ENCODE measurements around the gene PHKB. TPM values are rescaled to one million over a fixed set of nuclear protein-coding genes. Genes with fewer than 3 reads are reported as not detected.

PHKB gene
- polyA plus RNA-seq, 1 donor from 2014 or later = 99.5 TPM

GRCh38 chr16:47713225-47713595 lies 252.1 kb downstream of the PHKB start:
- Histone ChIP-seq H3K4me3 (ENCODE audit: low read length) (no peak overlapping the region), H2AFZ (ENCODE audit: low read depth, low read length) (no peak overlapping the region), H4K20me1 (ENCODE audit: insufficient read depth) (no peaks in the 10 kb centered on the region), H3F3A (ENCODE audit: insufficient read depth, low read length, poor library complexity, severe bottlenecking) (no peaks in the 10 kb centered on the region), H3K27ac (ENCODE audit: low read length) (no peak overlapping the region), H3K9ac (ENCODE audit: low read length) (no peak overlapping the region), H3K9me3 (ENCODE audit: low read length) (no peaks in the 10 kb centered on the region), H3K27me3 (ENCODE audit: insufficient read depth, low read depth, low read length) (no peaks in the 10 kb centered on the region), H3K9me2 (ENCODE audit: insufficient read depth, low read length) (no peaks in the 10 kb centered on the region), H3K4me2 (ENCODE audit: low read length) (no peak overlapping the region), H3K36me3 (ENCODE audit: insufficient read depth, low read length) (no peaks in the 10 kb centered on the region), H3K79me2 (replicated peaks; ENCODE audit: insufficient read depth, low read length) (no peaks in the 10 kb centered on the region)
- no peak for TF ChIP-seq CTCF (IDR thresholded peaks at IDR 0.05; ENCODE audit: poor library complexity, severe bottlenecking)
- TF ChIP-seq MXI1 (conservative IDR thresholded peaks at IDR 0.05; ENCODE audit: poor library complexity, severe bottlenecking) = no peak
- TF ChIP-seq RAD21 (conservative IDR thresholded peaks at IDR 0.05) = no peak
- no peak for TF ChIP-seq TAF1 (IDR thresholded peaks at IDR 0.05; ENCODE audit: low read depth)
- TF ChIP-seq SMC3 (conservative IDR thresholded peaks at IDR 0.05; ENCODE audit: poor library complexity) = no peak
- TF ChIP-seq EZH2 (IDR thresholded peaks at IDR 0.05; ENCODE audit: borderline replicate concordance, insufficient read depth, low read length, poor library complexity, severe bottlenecking) = no peak
- TF ChIP-seq EP300 (conservative IDR thresholded peaks at IDR 0.05; ENCODE audit: poor library complexity, severe bottlenecking) = no peak
- no peak for TF ChIP-seq REST (IDR thresholded peaks at IDR 0.05; ENCODE audit: borderline replicate concordance)
- no peak for TF ChIP-seq POLR2AphosphoS5 (IDR thresholded peaks at IDR 0.05)

GRCh38 chr16:47715442-47716083 lies 254.4 kb downstream of the PHKB start:
- Histone ChIP-seq H3F3A (ENCODE audit: insufficient read depth, low read length, poor library complexity, severe bottlenecking) (no peaks in the 10 kb centered on the region), H2AFZ (ENCODE audit: low read depth, low read length) (no peak overlapping the region), H3K9me2 (ENCODE audit: insufficient read depth, low read length) (no peaks in the 10 kb centered on the region), H3K27me3 (ENCODE audit: insufficient read depth, low read depth, low read length) (no peaks in the 10 kb centered on the region), H3K4me3 (ENCODE audit: low read length) (no peak overlapping the region), H3K9me3 (ENCODE audit: low read length) (no peaks in the 10 kb centered on the region), H3K79me2 (replicated peaks; ENCODE audit: insufficient read depth, low read length) (no peaks in the 10 kb centered on the region), H3K27ac (ENCODE audit: low read length) (no peak overlapping the region), H3K9ac (ENCODE audit: low read length) (no peak overlapping the region), H3K4me2 (ENCODE audit: low read length) (no peak overlapping the region), H3K36me3 (ENCODE audit: insufficient read depth, low read length) (no peaks in the 10 kb centered on the region), H4K20me1 (ENCODE audit: insufficient read depth) (no peaks in the 10 kb centered on the region)
- no peak for TF ChIP-seq EZH2 (IDR thresholded peaks at IDR 0.05; ENCODE audit: borderline replicate concordance, insufficient read depth, low read length, poor library complexity, severe bottlenecking)
- no peak for TF ChIP-seq MXI1 (conservative IDR thresholded peaks at IDR 0.05; ENCODE audit: poor library complexity, severe bottlenecking)
- TF ChIP-seq EP300 (conservative IDR thresholded peaks at IDR 0.05; ENCODE audit: poor library complexity, severe bottlenecking) = no peak
- TF ChIP-seq SMC3 (conservative IDR thresholded peaks at IDR 0.05; ENCODE audit: poor library complexity) = no peak
- TF ChIP-seq TAF1 (IDR thresholded peaks at IDR 0.05; ENCODE audit: low read depth) = no peak
- no peak for TF ChIP-seq RAD21 (conservative IDR thresholded peaks at IDR 0.05)
- no peak for TF ChIP-seq POLR2AphosphoS5 (IDR thresholded peaks at IDR 0.05)
- no peak for TF ChIP-seq CTCF (IDR thresholded peaks at IDR 0.05; ENCODE audit: poor library complexity, severe bottlenecking)
- no peak for TF ChIP-seq REST (IDR thresholded peaks at IDR 0.05; ENCODE audit: borderline replicate concordance)
